ENCODE data around the gene BDH1.

The BDH1 gene

DNA sequence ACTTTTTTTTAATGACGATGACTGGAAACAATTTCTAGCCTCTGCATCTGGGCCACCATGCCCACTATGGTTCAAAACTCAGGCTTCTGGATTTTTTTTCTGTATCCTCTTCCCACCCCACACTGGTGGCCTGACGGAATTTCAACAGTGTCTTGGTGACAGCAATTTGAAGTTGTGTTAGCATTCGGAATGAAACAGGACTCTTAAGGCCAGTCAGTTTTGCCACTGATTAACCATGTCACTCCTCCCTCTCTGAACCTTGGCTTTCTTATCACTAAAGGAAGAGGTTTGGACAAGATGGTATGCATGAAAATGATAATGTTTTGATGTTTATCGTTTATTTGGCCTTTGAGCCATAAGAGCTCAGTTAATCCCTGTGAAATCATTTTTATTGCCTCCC lies 41.6 kb upstream of the BDH1 start:
- no peak overlapping the region for H3K4me3 ChIP-seq
- no peak for DNase-seq (ENCODE audit: low spot score)
- no peak overlapping the region for H3K27ac ChIP-seq
- TF ChIP-seq, protein P1, sequence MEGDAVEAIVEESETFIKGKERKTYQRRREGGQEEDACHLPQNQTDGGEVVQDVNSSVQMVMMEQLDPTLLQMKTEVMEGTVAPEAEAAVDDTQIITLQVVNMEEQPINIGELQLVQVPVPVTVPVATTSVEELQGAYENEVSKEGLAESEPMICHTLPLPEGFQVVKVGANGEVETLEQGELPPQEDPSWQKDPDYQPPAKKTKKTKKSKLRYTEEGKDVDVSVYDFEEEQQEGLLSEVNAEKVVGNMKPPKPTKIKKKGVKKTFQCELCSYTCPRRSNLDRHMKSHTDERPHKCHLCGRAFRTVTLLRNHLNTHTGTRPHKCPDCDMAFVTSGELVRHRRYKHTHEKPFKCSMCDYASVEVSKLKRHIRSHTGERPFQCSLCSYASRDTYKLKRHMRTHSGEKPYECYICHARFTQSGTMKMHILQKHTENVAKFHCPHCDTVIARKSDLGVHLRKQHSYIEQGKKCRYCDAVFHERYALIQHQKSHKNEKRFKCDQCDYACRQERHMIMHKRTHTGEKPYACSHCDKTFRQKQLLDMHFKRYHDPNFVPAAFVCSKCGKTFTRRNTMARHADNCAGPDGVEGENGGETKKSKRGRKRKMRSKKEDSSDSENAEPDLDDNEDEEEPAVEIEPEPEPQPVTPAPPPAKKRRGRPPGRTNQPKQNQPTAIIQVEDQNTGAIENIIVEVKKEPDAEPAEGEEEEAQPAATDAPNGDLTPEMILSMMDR (IDR thresholded peaks at IDR 0.05) = no peak

DNA sequence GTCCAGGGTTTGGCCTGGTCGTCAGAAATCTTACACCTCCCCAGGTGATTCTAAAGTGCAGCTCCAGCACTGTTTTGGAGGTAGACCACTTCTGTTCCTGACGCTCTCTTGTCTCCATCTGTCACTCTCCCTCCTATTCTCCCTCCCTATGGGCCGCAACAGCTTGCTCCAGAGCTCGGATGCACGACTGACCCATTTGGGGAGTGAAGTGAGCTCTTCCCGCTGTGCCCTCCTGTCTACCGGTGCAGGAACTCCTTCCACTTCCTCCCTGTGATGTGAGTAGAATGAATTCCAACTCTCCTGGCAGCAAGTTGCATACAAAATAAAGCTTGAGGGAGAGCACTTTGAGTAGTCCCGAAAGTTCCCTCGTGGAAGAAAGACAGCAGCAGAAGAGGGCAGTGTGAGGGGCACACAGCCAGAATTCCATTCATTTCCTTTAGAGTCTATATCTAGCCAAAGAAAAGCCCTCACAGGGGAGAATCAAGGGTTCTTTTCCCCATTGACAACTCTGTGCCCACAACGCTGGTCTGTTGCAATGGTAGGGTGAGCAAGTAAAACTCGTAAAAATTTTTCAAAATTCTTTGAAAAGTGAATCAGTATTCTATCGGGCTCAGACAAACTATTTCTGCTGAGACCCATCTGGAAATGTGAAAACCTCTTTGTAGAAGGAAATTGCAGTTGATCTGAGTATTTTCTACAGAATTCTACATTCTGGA lies 39.9 kb upstream of the BDH1 start:
- DNase-seq (ENCODE audit: low spot score) = no peak
- Histone ChIP-seq H3K27ac (no peak overlapping the region), H3K4me3 (no peak overlapping the region)
- TF ChIP-seq, protein P1 (IDR thresholded peaks at IDR 0.05) = no peak

DNA sequence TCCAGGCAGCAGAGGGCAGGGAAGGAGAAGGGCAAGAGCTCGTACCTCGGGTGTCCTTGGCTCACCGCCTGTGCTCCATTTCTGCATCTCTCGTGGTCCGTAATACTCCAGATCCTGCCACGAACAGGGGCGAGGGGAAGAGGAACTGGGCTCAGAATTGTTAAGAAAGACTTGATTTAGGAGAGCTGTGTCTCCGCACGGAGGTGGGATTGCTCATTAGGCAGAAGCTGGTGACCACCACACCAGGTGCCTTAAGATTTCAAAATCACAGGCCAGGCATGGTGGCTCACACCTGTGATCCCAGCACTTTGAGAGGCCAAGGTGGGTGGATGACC lies 37.2 kb upstream of the BDH1 start:
- Histone ChIP-seq H3K27ac (no peak overlapping the region), H3K4me3 (no peak overlapping the region)
- TF ChIP-seq, protein P1 (IDR thresholded peaks at IDR 0.05) = no peak
- no peak for DNase-seq (ENCODE audit: low spot score)

DNA sequence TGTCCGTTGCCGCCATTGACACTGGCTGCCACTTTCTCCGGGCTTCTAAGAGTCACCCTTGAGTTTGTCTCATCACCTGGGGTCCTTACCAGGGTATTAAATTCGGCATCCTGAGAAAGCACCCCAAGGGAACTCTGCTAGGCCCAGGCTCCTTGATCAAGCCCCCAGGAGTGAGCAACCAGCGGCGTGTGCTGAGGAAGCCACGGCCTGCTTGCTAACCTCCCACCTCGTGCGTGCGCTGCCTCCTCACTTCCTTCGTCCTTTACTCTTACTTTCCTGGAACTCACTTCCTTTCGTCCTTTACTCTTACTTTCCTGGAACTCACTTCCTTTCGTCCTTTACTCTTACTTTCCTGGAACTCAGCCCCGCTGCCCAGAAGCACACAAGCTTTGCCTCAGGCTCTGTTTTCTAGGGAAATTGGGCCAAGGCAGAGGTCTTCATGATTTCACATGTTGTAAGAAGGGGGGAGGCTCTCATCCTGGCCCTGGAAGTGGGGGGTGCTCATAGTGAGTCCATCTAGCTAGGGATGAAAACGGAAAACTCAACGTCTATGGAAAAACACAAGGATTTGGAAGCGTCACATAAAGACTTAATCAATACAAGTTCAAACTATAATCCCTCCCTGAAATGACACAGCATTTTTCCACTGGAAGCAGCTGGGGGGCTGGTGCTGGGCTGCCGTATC lies 36.7 kb upstream of the BDH1 start:
- no peak overlapping the region for H3K4me3 ChIP-seq
- H3K27ac ChIP-seq = no peak overlapping the region
- DNase-seq (ENCODE audit: low spot score) = no peak
- TF ChIP-seq, protein P1 (IDR thresholded peaks at IDR 0.05) = no peak

DNA sequence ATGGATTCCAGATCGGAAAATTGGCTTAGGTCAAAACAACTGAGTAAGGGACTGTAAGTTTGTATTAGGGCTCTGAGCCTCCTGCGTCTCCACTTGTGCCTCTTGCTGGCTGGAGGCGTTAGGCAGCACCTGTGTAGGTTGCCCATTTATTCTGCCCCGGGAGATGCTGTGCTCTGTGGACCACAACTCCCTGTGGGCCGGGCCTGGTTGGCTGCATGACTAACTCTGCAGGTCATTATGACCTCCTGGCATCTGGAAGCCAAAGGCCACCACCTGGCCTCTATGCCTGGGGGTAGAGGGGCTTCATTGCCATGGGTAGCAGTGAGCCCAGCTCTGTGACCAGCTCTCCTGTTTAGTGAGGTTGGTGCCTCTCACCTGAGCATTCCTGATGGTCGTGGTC lies 36.0 kb upstream of the BDH1 start:
- DNase-seq (ENCODE audit: low spot score) = no peak
- TF ChIP-seq, protein P1 (IDR thresholded peaks at IDR 0.05) = no peak
- H3K27ac ChIP-seq = no peak overlapping the region
- H3K4me3 ChIP-seq = no peak overlapping the region

DNA sequence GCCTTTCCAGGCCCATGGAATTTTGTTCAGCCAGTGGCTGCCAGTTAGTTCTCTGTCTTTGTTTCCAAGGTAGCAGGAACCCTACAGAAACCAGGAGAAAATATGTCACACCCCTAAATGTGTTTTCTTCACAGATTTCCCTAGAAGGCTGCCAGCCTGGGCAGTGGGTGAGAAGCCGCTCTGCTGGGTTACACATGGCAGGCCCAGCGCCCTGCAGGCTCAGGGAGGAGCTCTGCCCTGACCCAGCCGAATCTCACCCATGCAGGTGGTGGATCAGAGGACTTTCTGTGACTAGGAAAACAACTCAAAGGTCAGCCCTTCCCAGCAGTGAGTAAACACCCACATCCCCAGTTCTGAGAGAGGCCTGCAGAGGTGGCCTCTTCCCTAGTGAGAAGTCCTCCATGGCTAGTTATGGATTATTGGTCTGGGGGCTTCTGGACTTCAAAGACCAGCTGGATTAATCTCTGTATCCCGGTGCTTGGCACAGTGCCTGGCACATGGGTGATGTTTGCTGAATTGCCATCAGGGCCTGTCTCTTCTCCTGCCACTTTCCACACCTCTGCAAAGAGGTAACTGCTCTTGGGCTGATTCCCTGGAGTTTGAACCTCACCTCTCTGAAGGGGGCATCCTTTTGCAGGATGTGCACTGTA lies 34.7 kb upstream of the BDH1 start:
- DNase-seq (ENCODE audit: low spot score) = no peak
- TF ChIP-seq, protein P1 (IDR thresholded peaks at IDR 0.05) = no peak
- no peak overlapping the region for H3K4me3 ChIP-seq
- H3K27ac ChIP-seq = no peak overlapping the region

Data from coronary artery (tissue), 2 donors.